ENCODE data around the gene SLIT3.

Gene SLIT3

GRCh38 chr5:169094586-169095409 lies 206.1 kb downstream of the SLIT3 start:
- Mint-ChIP-seq H3K4me1 (no peaks in the 10 kb centered on the region), H3K4me3 (no peak overlapping the region), H3K27me3 (no peaks in the 10 kb centered on the region), H3K27ac (no peak overlapping the region), H3K9me3 (no peaks in the 10 kb centered on the region), H3K36me3 (no peaks in the 10 kb centered on the region)

- Mint-ChIP-seq H3K27me3 (no peaks in the 10 kb centered on the region), H3K4me3 (no peak overlapping the region), H3K27ac (no peak overlapping the region), H3K9me3 (no peaks in the 10 kb centered on the region), H3K36me3 (no peaks in the 10 kb centered on the region), H3K4me1 (no peaks in the 10 kb centered on the region)
Observed at GRCh38 chr5:169091396-169091980, 209.5 kb downstream of the SLIT3 start.

DNA sequence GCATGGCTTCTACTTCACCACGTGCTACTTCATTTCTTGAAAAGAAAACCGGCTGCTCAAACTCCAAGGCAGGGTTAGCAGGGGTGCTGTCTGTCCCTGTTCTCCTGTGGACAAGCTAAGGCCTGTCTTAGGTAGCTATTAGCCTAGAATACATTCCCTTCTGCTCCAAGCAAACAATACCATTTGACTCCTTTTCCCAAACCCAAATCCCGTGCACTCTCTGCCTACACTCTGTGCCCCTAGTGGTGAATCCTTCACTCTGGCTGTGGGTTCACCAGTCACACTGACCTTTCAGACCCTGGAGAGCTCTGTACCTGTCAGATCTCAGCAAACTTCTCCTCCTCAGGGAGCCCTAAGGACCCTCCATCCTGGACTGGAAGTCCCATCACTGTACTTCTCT lies 211.6 kb downstream of the SLIT3 start:
- Mint-ChIP-seq H3K27ac (no peak overlapping the region), H3K36me3 (no peaks in the 10 kb centered on the region), H3K9me3 (no peaks in the 10 kb centered on the region), H3K4me3 (no peak overlapping the region), H3K27me3 (no peaks in the 10 kb centered on the region), H3K4me1 (no peaks in the 10 kb centered on the region)

DNA sequence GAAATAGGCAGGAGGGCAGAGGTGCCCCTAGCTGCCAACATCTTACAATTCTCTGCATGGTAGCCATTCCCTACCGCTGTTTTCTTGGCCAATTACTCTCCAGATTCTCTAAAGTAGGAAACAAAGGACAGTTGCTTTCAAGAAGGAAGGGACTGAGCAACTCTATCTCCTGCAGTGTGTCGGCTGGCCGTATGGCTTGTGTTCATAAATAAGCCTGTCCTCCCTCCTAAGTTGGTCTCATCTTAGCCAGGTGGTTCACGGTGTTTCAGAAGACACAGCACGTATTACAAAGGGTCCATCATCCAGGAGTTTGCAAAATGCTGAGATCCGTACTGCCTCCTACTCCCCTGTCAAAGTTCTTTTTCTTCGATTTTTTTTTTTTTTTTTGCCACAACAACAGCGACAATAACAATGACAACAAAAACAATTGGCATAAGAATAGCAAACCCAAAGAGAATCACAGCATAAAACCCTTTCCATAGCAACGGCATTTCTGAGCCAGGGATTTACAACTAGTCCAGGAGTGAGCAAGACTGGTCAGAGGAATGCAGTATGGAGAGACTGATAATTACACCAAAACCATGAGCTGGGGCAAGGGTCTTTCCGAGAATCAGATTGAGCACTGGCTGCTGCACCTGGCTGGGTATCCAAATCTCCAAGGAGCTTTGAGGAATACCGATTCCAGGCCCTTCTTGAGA lies 212.8 kb downstream of the SLIT3 start:
- Mint-ChIP-seq H3K27me3 (no peaks in the 10 kb centered on the region), H3K9me3 (no peaks in the 10 kb centered on the region), H3K4me1 (no peaks in the 10 kb centered on the region), H3K4me3 (no peak overlapping the region), H3K27ac (no peak overlapping the region), H3K36me3 (no peaks in the 10 kb centered on the region)

DNA sequence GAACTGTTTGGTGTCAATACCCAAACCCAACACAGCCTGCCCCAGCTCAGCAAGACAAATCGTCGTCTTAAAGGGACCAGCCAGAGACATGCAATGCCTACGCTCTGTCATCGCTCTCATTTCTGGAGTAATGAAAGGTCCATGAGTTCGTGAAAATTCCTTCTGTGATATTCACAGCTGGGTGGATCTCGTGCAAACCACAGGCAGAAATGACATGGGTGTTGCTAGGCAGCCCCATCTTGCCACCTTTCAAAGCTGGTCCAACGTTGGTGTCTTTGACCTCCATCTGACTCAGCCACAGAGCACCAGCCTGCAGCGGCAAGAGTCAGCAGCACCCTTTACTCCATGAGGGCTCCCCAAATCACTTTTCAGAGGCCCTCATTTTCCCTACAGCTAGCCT lies 215.3 kb downstream of the SLIT3 start:
- Mint-ChIP-seq H3K9me3 (no peaks in the 10 kb centered on the region), H3K27ac (no peak overlapping the region), H3K27me3 (no peaks in the 10 kb centered on the region), H3K36me3 (no peaks in the 10 kb centered on the region), H3K4me1 (no peaks in the 10 kb centered on the region), H3K4me3 (no peak overlapping the region)

GRCh38 chr5:169085212-169085611 lies 215.7 kb downstream of the SLIT3 start:
- H3K27ac Mint-ChIP-seq: no peak overlapping the region
- H3K36me3 Mint-ChIP-seq: no peaks in the 10 kb centered on the region
- H3K9me3 Mint-ChIP-seq: no peaks in the 10 kb centered on the region

GRCh38 chr5:169084775-169085174 lies 216.2 kb downstream of the SLIT3 start:
- H3K9me3 Mint-ChIP-seq: no peaks in the 10 kb centered on the region
- no peaks in the 10 kb centered on the region for H3K4me1 Mint-ChIP-seq
- H3K4me3 Mint-ChIP-seq: no peak overlapping the region
- no peak overlapping the region for H3K27ac Mint-ChIP-seq
- no peaks in the 10 kb centered on the region for H3K27me3 Mint-ChIP-seq
- H3K36me3 Mint-ChIP-seq: no peaks in the 10 kb centered on the region

More at GRCh38 chr5:169085212-169085611, 215.7 kb downstream of the SLIT3 start:
- Mint-ChIP-seq H3K4me1 (no peaks in the 10 kb centered on the region), H3K27me3 (no peaks in the 10 kb centered on the region), H3K4me3 (no peak overlapping the region)

DNA sequence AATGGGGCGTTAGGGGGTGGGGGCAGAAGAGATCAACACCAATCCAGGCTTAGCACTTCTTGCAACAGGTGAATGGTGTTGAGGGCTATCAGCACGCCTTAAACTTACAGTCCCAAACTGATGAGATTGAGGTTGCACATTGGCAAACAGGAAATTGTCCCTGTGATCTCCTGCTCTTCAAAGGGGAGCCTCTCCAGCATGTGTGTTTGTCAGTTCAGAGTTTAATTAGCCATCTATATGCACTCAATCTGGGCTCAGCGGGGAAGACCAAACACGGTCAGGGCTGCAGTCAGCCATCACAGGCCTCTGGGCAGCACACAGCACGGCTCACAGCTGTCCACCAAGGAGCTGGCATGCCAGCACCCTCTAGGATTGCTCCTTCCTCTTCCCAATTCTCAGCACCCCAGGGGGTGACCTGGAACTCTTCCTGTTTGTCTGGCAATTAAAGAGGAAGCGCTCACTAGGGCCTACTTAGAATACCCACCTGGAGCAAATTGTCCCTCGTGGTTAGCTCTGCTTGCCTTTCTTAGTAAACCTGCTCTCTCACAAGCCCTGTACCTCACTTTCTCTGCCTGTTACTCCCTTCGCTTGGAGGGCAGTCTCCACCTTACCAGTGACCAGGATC lies 217.4 kb downstream of the SLIT3 start:
- Mint-ChIP-seq H3K27ac (no peak overlapping the region), H3K4me3 (no peak overlapping the region), H3K9me3 (no peaks in the 10 kb centered on the region), H3K36me3 (no peaks in the 10 kb centered on the region), H3K27me3 (no peaks in the 10 kb centered on the region), H3K4me1 (no peaks in the 10 kb centered on the region)

GRCh38 chr5:169081000-169081724 lies 219.8 kb downstream of the SLIT3 start:
- Mint-ChIP-seq H3K36me3 (no peaks in the 10 kb centered on the region), H3K27me3 (no peaks in the 10 kb centered on the region), H3K4me1 (no peaks in the 10 kb centered on the region), H3K9me3 (no peaks in the 10 kb centered on the region), H3K4me3 (no peak overlapping the region), H3K27ac (no peak overlapping the region)

GRCh38 chr5:169080448-169080911 lies 220.5 kb downstream of the SLIT3 start:
- Mint-ChIP-seq H3K4me3 (no peak overlapping the region), H3K9me3 (no peaks in the 10 kb centered on the region), H3K36me3 (no peaks in the 10 kb centered on the region), H3K27me3 (no peaks in the 10 kb centered on the region), H3K27ac (no peak overlapping the region), H3K4me1 (no peaks in the 10 kb centered on the region)

DNA sequence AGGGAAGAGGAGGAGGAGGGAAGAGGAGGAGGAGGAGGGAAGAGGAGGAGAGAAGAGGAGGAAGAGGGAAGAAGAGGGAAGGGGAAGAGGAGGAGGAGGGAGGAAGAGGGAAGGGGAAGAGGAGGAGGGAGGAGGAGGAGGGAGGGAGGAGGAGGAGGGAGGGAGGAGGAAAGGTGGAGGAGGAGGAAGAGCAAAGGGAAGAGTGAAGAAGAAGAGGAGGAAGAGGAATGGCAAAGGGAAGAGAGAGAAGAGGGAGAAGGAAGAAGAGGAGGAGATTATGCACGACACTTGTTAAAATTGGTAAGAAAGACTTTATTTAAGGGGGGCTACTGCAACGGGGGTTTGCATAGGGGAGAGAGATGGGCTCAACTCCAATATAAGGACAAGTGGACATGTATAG lies 221.2 kb downstream of the SLIT3 start:
- H3K27ac Mint-ChIP-seq: no peak overlapping the region
- H3K4me3 Mint-ChIP-seq: no peak overlapping the region

GRCh38 chr5:169074839-169075238 lies 226.1 kb downstream of the SLIT3 start:
- H3K9me3 Mint-ChIP-seq: no peaks in the 10 kb centered on the region
- no peaks in the 10 kb centered on the region for H3K4me1 Mint-ChIP-seq
- H3K27ac Mint-ChIP-seq: no peak overlapping the region
- H3K36me3 Mint-ChIP-seq: no peaks in the 10 kb centered on the region
- H3K27me3 Mint-ChIP-seq: no peaks in the 10 kb centered on the region
- H3K4me3 Mint-ChIP-seq: no peak overlapping the region

More for the DNA sequence above, 221.2 kb downstream of the SLIT3 start:
- no peaks in the 10 kb centered on the region for H3K4me1 Mint-ChIP-seq
- H3K27me3 Mint-ChIP-seq: no peaks in the 10 kb centered on the region
- no peaks in the 10 kb centered on the region for H3K36me3 Mint-ChIP-seq
- no peaks in the 10 kb centered on the region for H3K9me3 Mint-ChIP-seq

- H3K36me3 Mint-ChIP-seq: no peaks in the 10 kb centered on the region
- no peaks in the 10 kb centered on the region for H3K4me1 Mint-ChIP-seq
- no peaks in the 10 kb centered on the region for H3K9me3 Mint-ChIP-seq
- no peak overlapping the region for H3K4me3 Mint-ChIP-seq
- H3K27ac Mint-ChIP-seq: no peak overlapping the region
- no peaks in the 10 kb centered on the region for H3K27me3 Mint-ChIP-seq
Observed at GRCh38 chr5:169072233-169072632, 228.7 kb downstream of the SLIT3 start.

DNA sequence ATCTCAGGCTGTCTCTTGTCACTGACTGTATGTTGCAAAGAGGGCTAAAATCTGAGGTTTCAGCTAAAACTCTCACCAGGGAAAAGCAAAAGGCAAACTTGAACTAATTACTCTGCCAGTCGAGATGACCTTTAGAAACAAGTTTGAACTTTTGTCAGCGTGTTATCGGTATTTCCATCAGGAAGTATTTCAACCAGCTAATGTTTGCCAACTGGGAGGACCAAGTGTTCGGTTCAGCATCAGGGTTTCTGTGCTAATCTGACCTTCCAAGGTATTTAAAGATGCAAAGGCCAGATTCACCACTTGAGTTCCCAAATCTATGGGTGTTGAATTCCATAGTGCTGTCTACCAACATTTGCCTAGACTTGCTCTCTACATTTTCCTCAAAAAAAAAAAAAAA lies 230.5 kb downstream of the SLIT3 start:
- H3K27me3 Mint-ChIP-seq: no peaks in the 10 kb centered on the region
- no peaks in the 10 kb centered on the region for H3K9me3 Mint-ChIP-seq
- no peak overlapping the region for H3K27ac Mint-ChIP-seq

DNA sequence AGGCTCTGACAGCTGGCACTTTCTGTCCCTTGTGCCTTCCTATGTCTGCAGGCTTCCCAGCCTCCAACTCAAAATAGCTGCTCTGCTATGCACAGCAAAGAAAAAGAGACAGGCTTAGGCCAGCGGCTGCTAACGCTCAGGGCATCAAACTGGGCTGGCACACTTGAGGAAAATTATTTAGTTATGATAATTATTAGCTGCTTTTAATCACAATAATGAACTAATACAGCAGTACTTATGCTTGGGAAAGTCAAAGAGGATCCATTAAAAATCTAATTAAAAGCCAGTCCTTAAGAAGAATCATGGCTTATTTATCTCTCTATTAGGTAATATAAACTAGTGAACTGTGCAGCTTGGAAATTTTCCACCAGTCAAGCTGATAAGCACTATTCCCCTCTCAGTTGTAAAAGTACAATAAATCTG lies 233.2 kb downstream of the SLIT3 start:
- Mint-ChIP-seq H3K27ac (no peak overlapping the region), H3K27me3 (peaks cover 11% of the 10 kb centered on the region), H3K9me3 (no peaks in the 10 kb centered on the region), H3K4me1 (no peaks in the 10 kb centered on the region), H3K36me3 (no peaks in the 10 kb centered on the region), H3K4me3 (no peak overlapping the region)

More for the DNA sequence above, 230.5 kb downstream of the SLIT3 start:
- H3K4me3 Mint-ChIP-seq: no peak overlapping the region
- H3K36me3 Mint-ChIP-seq: no peaks in the 10 kb centered on the region
- H3K4me1 Mint-ChIP-seq: no peaks in the 10 kb centered on the region
